AG08395 (cell line): ENCODE data around the gene MAFB.

Experiments
- DNase-seq: peaks from one replicate; pipeline ENCODE4 v3.0.0; 2012; ENCODE audit warnings: mixed read lengths, low spot score

MAFB gene

GRCh38 chr20:40681165-40681564 lies 7.9 kb downstream of the MAFB start:
- DNase-seq: no peak

GRCh38 chr20:40680161-40680959 lies 8.7 kb downstream of the MAFB start:
- DNase-seq: no peak

GRCh38 chr20:40679184-40679583 lies 9.9 kb downstream of the MAFB start:
- no peak for DNase-seq

GRCh38 chr20:40678286-40678875 lies 10.7 kb downstream of the MAFB start:
- no peak for DNase-seq

- DNase-seq: no peak
Measured at GRCh38 chr20:40677343-40677924, 11.6 kb downstream of the MAFB start.

GRCh38 chr20:40676491-40677269 lies 12.4 kb downstream of the MAFB start:
- no peak for DNase-seq

GRCh38 chr20:40675599-40676221 lies 13.3 kb downstream of the MAFB start:
- DNase-seq: no peak

GRCh38 chr20:40673442-40673841 lies 15.6 kb downstream of the MAFB start:
- DNase-seq: no peak

- DNase-seq: no peak
Measured at GRCh38 chr20:40672095-40672494, 16.9 kb downstream of the MAFB start.

GRCh38 chr20:40670253-40670652 lies 18.8 kb downstream of the MAFB start:
- no peak for DNase-seq

GRCh38 chr20:40669692-40670091 lies 19.3 kb downstream of the MAFB start:
- no peak for DNase-seq

- DNase-seq: peak; percentile 31
Measured at GRCh38 chr20:40668449-40669228, 20.4 kb downstream of the MAFB start.

GRCh38 chr20:40667503-40667902 lies 21.5 kb downstream of the MAFB start:
- no peak for DNase-seq

GRCh38 chr20:40666336-40666735 lies 22.7 kb downstream of the MAFB start:
- DNase-seq: no peak

GRCh38 chr20:40664891-40665290 lies 24.1 kb downstream of the MAFB start:
- no peak for DNase-seq

GRCh38 chr20:40663991-40664880 lies 24.8 kb downstream of the MAFB start:
- no peak for DNase-seq

GRCh38 chr20:40663304-40663790 lies 25.7 kb downstream of the MAFB start:
- DNase-seq: no peak

GRCh38 chr20:40659567-40659966 lies 29.5 kb downstream of the MAFB start:
- no peak for DNase-seq

- DNase-seq: no peak
Measured at GRCh38 chr20:40658509-40658908, 30.5 kb downstream of the MAFB start.

- DNase-seq: peak; percentile 55
Measured at GRCh38 chr20:40657526-40657925, 31.5 kb downstream of the MAFB start.
